Hematopoietic multipotent progenitor cell treated with erythropoietin and hydrocortisone succinate and interleukin-3 and kit ligand, for 6 days (in vitro differentiated cells): Measurements from ENCODE around the gene PRRC2C.
"Not testable (repeated sequence)": the region's sequence is repeated elsewhere in the genome, so short reads cannot be mapped to it uniquely, and the experiment has no call there.

Experiments
- DNase-seq: peaks from one replicate; pipeline ENCODE4 v3.0.0-alpha.2; 2015

Gene PRRC2C

GRCh38 chr1:171485375-171486047, at the start of gene PRRC2C:
TSS of gene PRRC2C (plus strand) at chr1:171485530. CDS start at chr1:171512089, 26,559 bp downstream.
- DNase-seq, result peak; percentile 99

- DNase-seq, result no peak
Observed at GRCh38 chr1:171438441-171438840, 46.9 kb upstream of the PRRC2C start.

- not testable (repeated sequence) for DNase-seq
Observed at GRCh38 chr1:171440201-171440600, 45.1 kb upstream of the PRRC2C start.

- not testable (repeated sequence) for DNase-seq
Observed at GRCh38 chr1:171441278-171441895, 43.9 kb upstream of the PRRC2C start.

- no peak for DNase-seq
Observed at GRCh38 chr1:171446386-171446785, 38.9 kb upstream of the PRRC2C start.

- DNase-seq, result no peak
Observed at GRCh38 chr1:171455967-171456366, 29.4 kb upstream of the PRRC2C start.

GRCh38 chr1:171457412-171457811, 27.9 kb upstream of the PRRC2C start:
- no peak for DNase-seq

GRCh38 chr1:171460018-171460620, 25.2 kb upstream of the PRRC2C start:
- no peak for DNase-seq

GRCh38 chr1:171467626-171468025, 17.7 kb upstream of the PRRC2C start:
- no peak for DNase-seq

GRCh38 chr1:171468120-171468750, 17.1 kb upstream of the PRRC2C start:
- DNase-seq, result no peak

- no peak for DNase-seq
Observed at GRCh38 chr1:171470726-171471125, 14.6 kb upstream of the PRRC2C start.

- no peak for DNase-seq
Observed at GRCh38 chr1:171472183-171472647, 13.1 kb upstream of the PRRC2C start.

- no peak for DNase-seq
Observed at GRCh38 chr1:171476829-171477228, 8.5 kb upstream of the PRRC2C start.

GRCh38 chr1:171477804-171478203, 7.5 kb upstream of the PRRC2C start:
- DNase-seq, result no peak

GRCh38 chr1:171480035-171480434, 5.3 kb upstream of the PRRC2C start:
- no peak for DNase-seq

GRCh38 chr1:171484760-171485374, 463 bp upstream of the PRRC2C start:
- no peak for DNase-seq

- peak; percentile 75 for DNase-seq
Observed at GRCh38 chr1:171486048-171486519, 754 bp downstream of the PRRC2C start.

GRCh38 chr1:171487038-171487437, 1.7 kb downstream of the PRRC2C start:
- DNase-seq, result no peak

GRCh38 chr1:171488190-171488929, 3.0 kb downstream of the PRRC2C start:
- peak; percentile 16 for DNase-seq

- DNase-seq, result no peak
Observed at GRCh38 chr1:171494076-171494475, 8.7 kb downstream of the PRRC2C start.

- no peak for DNase-seq
Observed at GRCh38 chr1:171495444-171495843, 10.1 kb downstream of the PRRC2C start.

GRCh38 chr1:171500304-171500703, 15.0 kb downstream of the PRRC2C start:
- no peak for DNase-seq
